Liver (tissue), 9 donors: ENCODE data around the gene ROPN1L. TPM values are rescaled to one million over a fixed set of nuclear protein-coding genes. Genes with fewer than 3 reads are reported as not detected.

ENCODE experiments used
- DNase-seq: peaks from one replicate; pipeline ENCODE4 v3.0.0-alpha.2; 2017; ENCODE audit warnings: low spot score
- H3K27ac ChIP-seq, 2 donors: one replicate each; pipeline ENCODE4 v1.7.0; 2013; ENCODE audit warnings: inconsistent platforms in 2 of 2, low read length in 2 of 2, control low read depth in 1 of 2, low read depth in 1 of 2, mild to moderate bottlenecking in 1 of 2
- H3K27me3 ChIP-seq, 4 donors: one replicate each; pipeline versions ENCODE4 v1.6.1 to v1.7.0; 2013; ENCODE audit warnings: low read length in 3 of 4, inconsistent platforms in 1 of 4, mild to moderate bottlenecking in 1 of 4, moderate library complexity in 1 of 4; ENCODE audit not compliant: control insufficient read depth in 4 of 4, insufficient read depth in 4 of 4
- H3K36me3 ChIP-seq, 4 donors: one replicate each; pipeline versions ENCODE4 v1.6.1 to v1.7.0; 2013; ENCODE audit warnings: low read length in 3 of 4, mild to moderate bottlenecking in 3 of 4, low read depth in 1 of 4, moderate library complexity in 1 of 4; ENCODE audit not compliant: control insufficient read depth in 4 of 4, insufficient read depth in 3 of 4
- H3K4me1 ChIP-seq, 4 donors: one replicate each; pipeline versions ENCODE4 v1.6.1 to v1.7.0; 2013; ENCODE audit warnings: low read length in 3 of 4, mild to moderate bottlenecking in 3 of 4, moderate library complexity in 1 of 4; ENCODE audit not compliant: control insufficient read depth in 4 of 4, insufficient read depth in 4 of 4
- H3K4me3 ChIP-seq, 3 donors: one replicate each; pipeline versions ENCODE4 v1.6.1 to v1.7.0; 2013; ENCODE audit warnings: low read length in 3 of 3, control low read depth in 1 of 3, low read depth in 1 of 3, mild to moderate bottlenecking in 1 of 3
- H3K9ac ChIP-seq, 2 donors: one replicate each; pipeline ENCODE4 v1.7.0; 2013; ENCODE audit warnings: low read length in 2 of 2, mild to moderate bottlenecking in 2 of 2, moderate library complexity in 2 of 2, control low read depth in 1 of 2, low read depth in 1 of 2
- H3K9me3 ChIP-seq, 4 donors: one replicate each; pipeline versions ENCODE4 v1.6.1 to v1.7.0; 2013; ENCODE audit warnings: low read length in 3 of 4; ENCODE audit not compliant: control insufficient read depth in 4 of 4
- CTCF ChIP-seq: fragments of 150-350 bp; IDR thresholded peaks from 2 replicates; pipeline ENCODE4 v1.5.1; 2017; ENCODE audit warnings: improper control_type of control experiment, low read depth, low read length; ENCODE audit not compliant: missing input control
- EGR1 ChIP-seq, 2 donors: IDR thresholded peaks; 2 replicates each; pipeline ENCODE4 v1.6.1; 2016 to 2018; ENCODE audit warnings: antibody characterized with exemption in 2 of 2, low read depth in 2 of 2
- FOXA1 ChIP-seq: IDR thresholded peaks from 2 replicates; pipeline ENCODE4 v1.6.1; 2016; ENCODE audit warnings: antibody characterized with exemption
- FOXA2 ChIP-seq: IDR thresholded peaks from 2 replicates; pipeline ENCODE4 v1.6.1; 2016; ENCODE audit warnings: antibody characterized with exemption
- GABPA ChIP-seq, 2 donors: IDR thresholded peaks in 1 of 2; conservative IDR thresholded peaks in 1 of 2; 2 replicates each; pipeline ENCODE4 v1.6.1; 2016; ENCODE audit warnings: antibody characterized with exemption in 2 of 2, mild to moderate bottlenecking in 1 of 2, moderate library complexity in 1 of 2
- HNF4A ChIP-seq, 2 donors: conservative IDR thresholded peaks; 2 replicates each; pipeline ENCODE4 v1.6.1; 2016; ENCODE audit warnings: antibody characterized with exemption in 2 of 2, mild to moderate bottlenecking in 2 of 2
- HNF4G ChIP-seq: IDR thresholded peaks from 2 replicates; pipeline ENCODE4 v1.6.1; 2016; ENCODE audit warnings: antibody characterized with exemption
- JUND ChIP-seq, 2 donors: IDR thresholded peaks; 2 replicates each; pipeline ENCODE4 v1.6.1; 2016; ENCODE audit warnings: antibody characterized with exemption in 2 of 2
- MAX ChIP-seq: IDR thresholded peaks from 2 replicates; pipeline ENCODE4 v1.6.1; 2016; ENCODE audit warnings: antibody characterized with exemption
- RAD21 ChIP-seq, 2 donors: IDR thresholded peaks; 2 replicates each; pipeline ENCODE4 v1.6.1; 2016; ENCODE audit warnings: antibody characterized with exemption in 2 of 2, mild to moderate bottlenecking in 2 of 2
- SP1 ChIP-seq: IDR thresholded peaks from 2 replicates; pipeline ENCODE4 v1.6.1; 2018; ENCODE audit warnings: antibody characterized with exemption, mild to moderate bottlenecking
- TAF1 ChIP-seq: conservative IDR thresholded peaks from 2 replicates; pipeline ENCODE4 v1.6.1; 2016; ENCODE audit warnings: antibody characterized with exemption, mild to moderate bottlenecking
- YY1 ChIP-seq: IDR thresholded peaks from 2 replicates; pipeline ENCODE4 v1.6.1; 2016; ENCODE audit warnings: antibody characterized with exemption, mild to moderate bottlenecking
- ZBTB33 ChIP-seq: IDR thresholded peaks from 2 replicates; pipeline ENCODE4 v1.6.1; 2016; ENCODE audit warnings: antibody characterized with exemption
- WGBS: extraction: QIAGEN DNeasy Blood & Tissue Kit; methylation state at CpG from one replicate; pipeline ENCODE4 v1.1.7; 2013; 5-methylcytosine and 5-hydroxymethylcytosine counted together
- polyA plus RNA-seq, 2 donors: library from polyadenylated mRNA; stranded (reverse) in 1 of 2; unstranded in 1 of 2; fragments of 200-250 nt in 1 of 2; fragments of >200 nt in 1 of 2; fragmentation: Nextera tagmentation in 1 of 2; extraction: Ambion mirVana in 1 of 2; gene quantifications; one replicate each; pipeline versions ENCODE4 v1.2.1 to v1.2.3, GENCODE V29; 2013 to 2015
- total RNA-seq, 2 donors: library from RNA; depleted of rRNA; stranded (reverse); fragments of >200 nt; gene quantifications; one replicate each; pipeline ENCODE4 v1.2.3, GENCODE V29; 2014
- TF ChIP-seq, protein P1 (sequence below): IDR thresholded peaks from 2 replicates; pipeline ENCODE4 v1.6.1; 2016; ENCODE audit warnings: antibody characterized with exemption
- donor health status: healthy.
- donor health status: healthy.
- donor health status: healthy.
- donor health status: healthy.
- donor health status: healthy.

Gene ROPN1L
- total and polyA plus RNA-seq, 4 donors: 0.25 to 1.3 (median 0.87) TPM

GRCh38 chr5:10509575-10509974, 67.9 kb downstream of the ROPN1L start (continued):
- TF ChIP-seq, protein P1, sequence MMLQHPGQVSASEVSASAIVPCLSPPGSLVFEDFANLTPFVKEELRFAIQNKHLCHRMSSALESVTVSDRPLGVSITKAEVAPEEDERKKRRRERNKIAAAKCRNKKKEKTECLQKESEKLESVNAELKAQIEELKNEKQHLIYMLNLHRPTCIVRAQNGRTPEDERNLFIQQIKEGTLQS: no peak
- TF ChIP-seq EGR1 (IDR thresholded peaks at IDR 0.05; ENCODE audit: low read depth in 2 of 2) (no peak), JUND (IDR thresholded peaks at IDR 0.05) (no peak), FOXA2 (no peak), FOXA1 (no peak), YY1 (no peak), TAF1 (no peak), HNF4A (conservative IDR thresholded peaks at IDR 0.05) (no peak), HNF4G (no peak), MAX (no peak), GABPA (IDR thresholded peaks at IDR 0.05 in 1 of 2, conservative IDR thresholded peaks at IDR 0.05 in 1 of 2) (no peak), RAD21 (IDR thresholded peaks at IDR 0.05) (no peak)

- DNase-seq: no peak
- 61% methylated on average over 10 of the region's 10 CpGs for WGBS
- no peak overlapping the region for H3K27ac ChIP-seq
Observed at GRCh38 chr5:10511741-10512640, 70.3 kb downstream of the ROPN1L start.

More at GRCh38 chr5:10511741-10512640, 70.3 kb downstream of the ROPN1L start:
- H3K36me3 ChIP-seq: no peaks in the 10 kb centered on the region
- no peaks in the 10 kb centered on the region for H3K4me1 ChIP-seq
- H3K9ac ChIP-seq: no peak overlapping the region
- no peaks in the 10 kb centered on the region for H3K27me3 ChIP-seq
- no peak for TF ChIP-seq YY1
- TF ChIP-seq HNF4G: no peak
- TF ChIP-seq, protein P1: no peak
- no peak for TF ChIP-seq FOXA2
- no peak for TF ChIP-seq CTCF
- TF ChIP-seq EGR1 (IDR thresholded peaks at IDR 0.05; ENCODE audit: low read depth in 2 of 2): no peak
- no peak for TF ChIP-seq SP1
- no peak for TF ChIP-seq HNF4A (conservative IDR thresholded peaks at IDR 0.05)
- TF ChIP-seq FOXA1: no peak
- no peak for TF ChIP-seq ZBTB33
- no peak overlapping the region for H3K4me3 ChIP-seq
- H3K9me3 ChIP-seq: no peaks in the 10 kb centered on the region
